NCI-H1092 treated with DMSO at 0.1 percent for 48 hours (cell line): Measurements from ENCODE around the gene POLE.
A peak's percentile ranks its signal among the peaks of the same experiment; 100 is the strongest.

Experiments
- DNase-seq: peaks from one replicate; lab custom pipeline; 2025; lab: John Stamatoyannopoulos, UW

POLE gene

GRCh38 chr12:132597333-132598316, 89.5 kb downstream of the POLE start:
- peak; percentile 51 for DNase-seq

DNA sequence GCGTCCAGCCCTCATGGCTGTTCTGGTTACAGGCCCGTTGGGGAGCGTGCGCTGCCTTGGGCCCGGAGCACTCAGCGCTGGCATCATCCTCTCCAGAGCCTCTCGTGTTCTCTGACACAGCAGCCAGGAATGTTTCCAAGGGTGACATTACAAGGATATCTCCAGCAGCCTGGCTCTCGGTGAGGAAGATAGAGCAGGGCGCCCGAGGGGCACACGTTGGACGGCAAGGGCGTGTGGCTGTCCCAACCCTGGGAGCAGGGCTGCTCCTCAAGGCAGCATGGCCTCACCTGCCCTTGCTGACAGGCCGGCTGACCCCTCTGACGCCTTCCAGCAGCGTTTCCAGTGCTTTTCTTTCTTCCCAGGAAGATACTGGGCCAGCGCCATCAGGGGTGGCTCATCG, 91.1 kb downstream of the POLE start:
- DNase-seq: no peak

DNA sequence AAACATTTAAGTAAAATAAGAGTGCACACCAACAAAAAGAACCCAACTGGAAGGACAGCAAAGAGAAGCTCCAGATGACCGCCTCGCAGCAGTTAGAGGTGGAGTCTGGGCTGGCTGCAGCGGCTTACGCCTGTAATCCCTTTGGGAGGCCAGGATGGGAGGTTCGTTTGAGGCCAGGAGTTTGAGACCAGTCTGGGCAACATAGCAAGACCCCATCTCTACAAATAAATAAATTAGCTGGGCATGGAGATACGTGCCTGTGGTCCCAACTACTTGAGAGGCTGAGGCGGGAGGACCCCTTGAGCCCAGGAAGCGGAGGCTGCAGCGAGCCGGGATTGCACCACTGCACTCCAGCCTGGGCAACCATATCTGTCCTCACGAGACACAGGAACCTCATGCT, 92.0 kb downstream of the POLE start:
- DNase-seq: no peak

- peak; percentile 97 for DNase-seq
Observed at GRCh38 chr12:132593938-132594358, 93.2 kb downstream of the POLE start.

DNA sequence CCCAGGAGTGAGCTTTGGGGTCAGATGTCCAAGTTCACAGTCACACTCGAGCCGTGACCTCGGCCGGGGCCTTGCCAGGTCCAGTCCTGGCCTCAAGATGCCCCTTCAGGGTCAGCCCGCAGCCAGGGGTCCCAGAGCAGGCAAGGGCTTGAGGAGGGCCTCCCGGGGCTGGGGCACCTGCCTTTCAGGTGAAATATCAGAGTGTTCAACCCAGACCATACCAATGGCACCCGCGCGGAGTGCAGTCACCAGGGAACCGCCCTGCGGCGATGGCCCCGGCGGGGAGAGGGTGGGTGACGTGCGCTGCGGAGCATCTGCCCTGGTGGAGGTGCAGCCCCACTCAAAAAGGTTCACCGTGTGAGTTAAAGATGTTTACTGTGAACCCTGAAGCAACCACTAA, 93.6 kb downstream of the POLE start:
- no peak for DNase-seq

GRCh38 chr12:132593071-132593470, 94.1 kb downstream of the POLE start:
- no peak for DNase-seq

DNA sequence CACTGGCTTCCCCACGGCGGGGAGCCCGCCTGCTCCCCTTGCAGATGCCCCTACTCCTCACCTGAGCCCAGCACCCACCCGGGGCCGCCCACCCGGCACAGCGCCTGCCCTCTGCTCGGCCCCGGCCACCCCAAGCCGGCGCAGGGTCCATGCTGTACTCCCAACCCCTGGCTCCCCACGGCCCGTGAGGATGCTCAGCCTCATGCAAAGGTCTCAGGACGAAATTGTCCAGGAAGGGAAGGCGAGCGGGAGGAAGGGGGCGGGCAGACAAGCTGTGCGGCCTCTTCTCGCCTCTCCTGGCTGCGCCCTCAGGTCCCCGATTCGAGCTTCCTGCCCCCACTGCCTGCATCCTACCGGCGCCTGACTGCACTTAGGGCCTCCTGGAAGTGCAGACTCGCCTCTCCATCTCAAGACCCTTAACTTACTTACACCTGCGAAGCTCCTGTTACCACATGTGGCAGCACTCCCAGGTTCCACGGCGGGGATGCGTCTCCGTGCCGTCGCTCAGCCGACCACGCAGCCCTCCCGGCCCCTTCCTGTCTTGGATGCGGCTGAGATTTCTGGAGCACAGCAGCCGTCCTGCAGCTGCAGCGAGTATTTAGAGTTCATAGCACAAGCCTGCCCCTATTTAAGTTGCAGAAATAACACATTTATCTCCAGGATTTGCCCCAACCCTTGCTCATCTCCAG, 94.7 kb downstream of the POLE start:
- no peak for DNase-seq

- DNase-seq: no peak
Observed at GRCh38 chr12:132591107-132591935, 95.8 kb downstream of the POLE start.

DNA sequence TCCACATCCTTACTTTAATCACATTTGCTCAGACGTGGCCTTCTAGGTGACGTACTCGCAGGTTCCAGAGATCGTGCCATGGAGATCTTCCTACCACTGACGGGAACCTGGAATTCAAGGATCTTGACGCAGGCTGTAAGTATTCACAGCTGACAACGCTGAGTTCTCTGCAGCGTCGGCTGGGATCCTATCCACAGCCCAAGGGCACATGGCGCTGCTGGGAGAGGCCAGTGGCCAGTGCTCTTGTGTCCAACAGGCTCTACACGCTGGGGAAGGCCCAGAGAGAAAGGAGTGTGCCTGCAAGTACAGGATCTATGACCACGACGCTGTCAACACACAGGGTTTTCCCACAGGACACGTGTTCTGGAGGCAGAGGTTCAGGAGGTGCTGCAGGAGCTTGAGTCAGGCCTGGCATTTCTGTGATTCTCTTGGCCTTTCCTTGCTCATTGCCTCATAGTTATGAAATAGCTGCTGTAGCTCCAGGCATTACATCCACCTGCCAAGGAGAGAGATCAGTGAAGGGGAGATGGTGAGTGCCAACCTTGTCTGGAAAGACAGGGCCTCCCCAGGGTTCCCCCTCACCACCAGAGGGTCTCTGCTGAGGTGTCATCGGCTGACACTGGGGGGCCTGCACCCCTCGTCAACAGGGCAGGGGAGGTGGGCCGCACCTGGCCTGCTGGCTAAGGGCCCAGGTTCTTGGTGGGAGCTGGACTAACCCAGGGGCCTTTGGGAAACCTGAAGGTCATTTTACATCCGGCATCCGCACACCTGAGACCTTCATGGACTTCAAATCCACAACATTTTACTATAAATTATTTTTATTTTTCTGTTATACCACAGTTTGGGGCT, 98.1 kb downstream of the POLE start:
- DNase-seq: no peak

DNA sequence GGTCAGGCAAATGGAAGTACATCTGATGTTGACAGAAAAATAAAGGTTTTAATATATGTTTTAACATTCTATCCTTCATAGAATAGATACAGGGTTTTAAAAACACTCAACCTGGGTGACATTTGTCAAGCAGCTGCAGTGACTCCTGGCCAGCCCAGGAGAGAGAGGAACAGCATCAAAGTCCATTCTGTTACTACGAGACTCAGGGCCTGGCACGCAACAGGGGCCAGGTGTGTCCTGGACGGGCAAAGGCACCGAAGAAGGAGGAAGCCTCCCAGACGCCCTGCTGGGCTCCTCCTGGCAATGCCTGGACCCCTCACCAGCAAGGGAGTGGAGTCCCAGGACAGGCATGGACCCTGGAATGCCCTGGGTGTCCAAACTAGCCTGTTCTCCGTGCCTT, 98.8 kb downstream of the POLE start:
- DNase-seq: no peak

DNA sequence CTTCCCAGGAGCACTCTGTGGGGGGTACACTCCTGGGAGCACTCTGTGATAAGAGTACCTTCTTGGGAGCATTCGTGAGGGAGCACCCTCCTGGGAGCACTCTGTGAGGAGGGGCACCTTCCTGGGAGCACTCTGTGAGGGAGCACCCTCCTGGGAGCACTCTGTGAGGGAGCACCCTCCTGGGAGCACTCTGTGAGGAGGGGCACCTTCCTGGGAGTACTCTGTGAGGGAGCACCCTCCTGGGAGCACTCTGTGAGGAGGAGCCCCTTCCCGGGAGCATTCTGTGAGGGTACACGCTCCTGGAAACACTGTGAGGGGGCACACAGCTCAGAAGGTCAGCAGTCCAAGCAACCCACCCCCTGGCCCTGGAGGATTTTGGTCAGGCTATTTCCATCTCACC, 99.4 kb downstream of the POLE start:
- DNase-seq: no peak

- no peak for DNase-seq
Observed at GRCh38 chr12:132586929-132587328, 100.2 kb downstream of the POLE start.

DNA sequence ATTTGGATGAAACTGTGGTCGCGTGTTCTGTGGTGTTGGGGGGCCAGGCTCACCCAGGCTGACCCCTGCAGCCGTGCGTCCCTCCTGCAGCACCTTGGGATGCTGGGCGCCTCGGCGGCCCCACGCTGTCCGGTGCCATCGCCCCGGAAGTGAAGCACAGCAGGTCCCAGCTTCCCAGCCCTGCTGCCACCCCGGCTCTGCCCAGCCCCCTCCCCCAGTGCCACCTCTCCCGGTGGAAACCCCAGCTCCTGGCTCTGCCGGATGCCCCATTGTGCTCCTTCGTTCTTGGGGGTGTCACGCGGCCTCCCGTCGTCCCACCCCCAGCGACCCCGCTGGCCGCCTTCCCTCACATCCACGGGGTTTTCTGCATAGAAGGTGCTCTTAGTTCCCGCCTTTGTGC, 102.0 kb downstream of the POLE start:
- no peak for DNase-seq

DNA sequence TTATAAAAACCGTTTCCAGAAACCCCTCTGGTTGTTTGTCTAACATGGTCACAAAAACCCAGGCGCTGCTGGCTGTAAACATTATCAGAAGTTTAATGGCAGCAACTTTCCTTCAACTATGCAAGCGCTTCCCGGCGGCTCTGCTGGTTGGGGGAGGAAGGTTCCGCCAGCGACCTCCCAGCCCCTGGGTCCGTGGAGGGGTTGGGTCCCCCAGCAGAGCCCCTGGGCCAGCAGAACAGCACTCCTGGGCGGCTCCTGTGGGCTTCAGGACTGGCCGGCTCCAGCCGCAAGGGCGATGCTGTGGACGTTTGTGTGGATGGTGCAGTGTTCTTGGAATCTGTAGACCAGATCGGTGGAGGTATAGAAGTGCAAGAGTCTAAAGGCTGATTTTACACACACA, 102.7 kb downstream of the POLE start:
- no peak for DNase-seq

DNA sequence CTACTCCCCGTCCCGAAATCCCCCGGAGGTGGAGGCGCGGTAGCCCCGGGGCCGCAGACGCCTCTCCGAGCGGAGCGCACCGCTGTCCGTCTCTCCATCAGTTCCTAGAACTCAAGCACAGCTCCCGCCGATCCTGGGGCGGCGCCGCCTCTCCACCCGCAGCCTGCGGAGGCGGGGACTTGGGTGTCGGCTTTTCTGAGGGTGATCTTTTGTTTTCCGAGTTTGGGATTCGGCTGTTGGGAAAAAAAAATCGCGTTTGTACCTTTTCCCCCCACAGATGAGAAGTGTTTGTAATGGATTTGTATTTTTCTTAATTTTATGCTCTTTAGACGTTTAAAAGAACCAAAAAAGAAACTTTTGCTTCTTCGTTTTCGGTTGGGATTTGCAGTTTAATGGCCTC, 103.4 kb downstream of the POLE start:
- DNase-seq: no peak

DNA sequence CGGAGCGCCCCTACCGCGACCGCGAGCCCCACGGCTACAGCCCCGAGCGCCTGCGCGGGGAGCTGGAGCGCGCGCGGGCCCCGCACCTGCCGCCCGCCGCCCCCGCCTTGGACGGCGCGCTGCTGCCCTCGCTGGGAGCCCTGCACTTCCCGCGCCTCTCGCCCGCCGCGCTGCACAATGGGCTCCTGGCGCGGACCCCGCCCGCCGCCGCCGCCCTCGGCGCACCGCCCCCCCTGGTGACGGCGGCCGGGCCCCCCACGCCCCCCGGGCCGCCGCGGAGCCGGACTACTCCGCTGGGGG, 103.8 kb downstream of the POLE start:
- no peak for DNase-seq

GRCh38 chr12:132582582-132583410, 104.3 kb downstream of the POLE start:
- no peak for DNase-seq

DNA sequence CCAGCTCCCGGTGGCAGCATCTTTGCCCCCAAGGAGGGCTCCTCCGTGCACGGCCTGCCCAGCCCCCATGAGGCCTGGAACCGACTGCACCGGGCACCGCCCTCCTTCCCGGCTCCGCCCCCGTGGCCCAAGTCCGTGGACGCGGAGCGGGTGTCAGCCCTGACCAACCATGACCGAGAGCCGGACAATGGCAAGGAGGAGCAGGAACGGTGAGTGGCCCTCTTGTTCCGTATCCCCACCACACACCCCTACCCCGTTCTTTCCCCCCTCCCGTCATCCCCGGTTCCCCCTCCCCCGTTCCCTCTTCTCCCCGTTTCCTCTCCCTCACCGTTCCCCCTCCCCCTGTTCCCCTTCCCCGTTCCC, 105.1 kb downstream of the POLE start:
- DNase-seq: no peak

GRCh38 chr12:132581348-132582057, 105.6 kb downstream of the POLE start:
- DNase-seq: no peak

GRCh38 chr12:132580701-132581292, 106.3 kb downstream of the POLE start:
- DNase-seq: no peak
